GM23338 (cell line): ENCODE data around the gene TFAM. TPM values are rescaled to one million over a fixed set of nuclear protein-coding genes. Genes with fewer than 3 reads are reported as not detected.

Experiments used
- ATAC-seq: fragments of 200-7000 bp; cut with Tn5 transposase; 3 replicates; pipeline ENCODE4 v1.9.1; 2020
- DNase-seq: peaks from one replicate; pipeline ENCODE4 v3.0.0-alpha.2; 2015; ENCODE audit warnings: low spot score
- H2AFZ ChIP-seq: fragments of 200-600 bp; sonication (generic); 2 replicates; pipeline ENCODE4 v1.8.0; 2016; ENCODE audit warnings: antibody characterized with exemption, mild to moderate bottlenecking, moderate library complexity
- H3F3A ChIP-seq: fragments of 200-600 bp; sonication (generic); replicated peaks from 2 replicates; pipeline ENCODE4 v1.8.0; 2017; ENCODE audit warnings: antibody characterized with exemption, mixed run types, low read depth
- H3K27ac ChIP-seq: fragments of 200-600 bp; sonication (generic); 2 replicates; pipeline ENCODE4 v1.6.1; 2016; ENCODE audit warnings: low read depth
- H3K27me3 ChIP-seq: fragments of 200-600 bp; sonication (generic); 2 replicates; pipeline ENCODE4 v1.8.0; 2016; ENCODE audit warnings: mild to moderate bottlenecking, mixed run types, moderate library complexity; ENCODE audit not compliant: insufficient read depth
- H3K36me3 ChIP-seq: fragments of 200-600 bp; sonication (generic); 2 replicates; pipeline ENCODE4 v1.8.0; 2016; ENCODE audit warnings: mild to moderate bottlenecking; ENCODE audit not compliant: insufficient read depth
- H3K4me1 ChIP-seq: fragments of 200-600 bp; sonication (generic); 2 replicates; pipeline ENCODE4 v1.8.0; 2016; ENCODE audit warnings: mild to moderate bottlenecking, moderate library complexity; ENCODE audit not compliant: insufficient read depth
- H3K4me2 ChIP-seq: fragments of 200-600 bp; sonication (generic); 2 replicates; pipeline ENCODE4 v1.7.1; 2017; ENCODE audit warnings: mixed run types
- H3K4me3 ChIP-seq: fragments of 200-600 bp; sonication (generic); 2 replicates; pipeline ENCODE4 v1.6.1; 2016; ENCODE audit warnings: mixed run types
- H3K79me2 ChIP-seq: fragments of 200-600 bp; sonication (generic); replicated peaks from 2 replicates; pipeline ENCODE4 v1.8.0; 2017; ENCODE audit warnings: mild to moderate bottlenecking; ENCODE audit not compliant: insufficient read depth
- H3K9me2 ChIP-seq: fragments of 200-600 bp; sonication (generic); 2 replicates; pipeline ENCODE4 v1.8.0; 2017; ENCODE audit not compliant: insufficient read depth
- H4K20me1 ChIP-seq: fragments of 200-600 bp; sonication (generic); replicated peaks from 2 replicates; pipeline ENCODE4 v1.8.0; 2017; ENCODE audit warnings: mild to moderate bottlenecking; ENCODE audit not compliant: insufficient read depth
- H3K27ac Mint-ChIP-seq: 2 replicates; pipeline ENCODE4 v1.8.0; 2020; ENCODE audit warnings: inconsistent platforms, mild to moderate bottlenecking, moderate library complexity, mixed read lengths
- H3K27me3 Mint-ChIP-seq: 3 replicates; pipeline ENCODE4 v1.8.0; 2022; ENCODE audit warnings: low read depth, mild to moderate bottlenecking, moderate library complexity, mixed read lengths, inconsistent platforms; ENCODE audit not compliant: insufficient read depth, poor library complexity
- H3K36me3 Mint-ChIP-seq: 3 replicates; pipeline ENCODE4 v1.8.0; 2021; ENCODE audit warnings: low read depth, mild to moderate bottlenecking, inconsistent platforms, moderate library complexity, mixed read lengths
- H3K4me1 Mint-ChIP-seq: 3 replicates; pipeline ENCODE4 v1.8.0; 2020; ENCODE audit warnings: mild to moderate bottlenecking, inconsistent platforms, mixed read lengths
- H3K4me3 Mint-ChIP-seq: 3 replicates; pipeline ENCODE4 v1.8.0; 2021; ENCODE audit warnings: moderate library complexity, mild to moderate bottlenecking, inconsistent platforms, mixed read lengths
- H3K9me3 Mint-ChIP-seq: 3 replicates; pipeline ENCODE4 v1.8.0; 2020; ENCODE audit warnings: moderate library complexity, mild to moderate bottlenecking, inconsistent platforms, mixed read lengths
- CREB1 ChIP-seq: fragments of 250-450 bp; sonication (Bioruptor Pico); IDR thresholded peaks from 2 replicates; pipeline ENCODE4 v1.5.0; 2020; ENCODE audit warnings: low read depth, mild to moderate bottlenecking, moderate library complexity
- EZH2phosphoT487 ChIP-seq: fragments of 200-600 bp; sonication (generic); IDR thresholded peaks from one replicate; pipeline ENCODE4 v1.8.1; 2018; ENCODE audit warnings: antibody characterized with exemption; ENCODE audit not compliant: unreplicated experiment
- polyA plus RNA-seq: library from polyadenylated mRNA; unstranded; fragments of >200 nt; fragmentation: Nextera tagmentation; extraction: Ambion mirVana; gene quantifications from 2 replicates; pipeline ENCODE4 v1.2.1, GENCODE V29; 2016
- total RNA-seq: library from RNA; depleted of rRNA; stranded (reverse); fragments of >200 nt; shearing (Covaris generic); gene quantifications from 2 replicates; pipeline ENCODE4 v1.2.3, GENCODE V29; 2014
- TF ChIP-seq, protein P1 (sequence below): fragments of 250-450 bp; sonication (Bioruptor Pico); IDR thresholded peaks from 2 replicates; pipeline ENCODE4 v1.5.0; 2020; ENCODE audit warnings: mild to moderate bottlenecking, moderate library complexity
- TF ChIP-seq, protein P2 (sequence below), 2 experiments: fragments of 200-600 bp in 1 of 2; sonication (generic) in 1 of 2; conservative IDR thresholded peaks; 2 replicates each; pipeline versions ENCODE4 v1.5.1 to v1.6.1; 2016 to 2017; ENCODE audit warnings: antibody characterized with exemption in 2 of 2, low read depth in 2 of 2, mild to moderate bottlenecking in 2 of 2, moderate library complexity in 1 of 2

Gene TFAM
- total and polyA plus RNA-seq, 2 experiments from 2014 or later = 54.2 to 156 TPM

DNA sequence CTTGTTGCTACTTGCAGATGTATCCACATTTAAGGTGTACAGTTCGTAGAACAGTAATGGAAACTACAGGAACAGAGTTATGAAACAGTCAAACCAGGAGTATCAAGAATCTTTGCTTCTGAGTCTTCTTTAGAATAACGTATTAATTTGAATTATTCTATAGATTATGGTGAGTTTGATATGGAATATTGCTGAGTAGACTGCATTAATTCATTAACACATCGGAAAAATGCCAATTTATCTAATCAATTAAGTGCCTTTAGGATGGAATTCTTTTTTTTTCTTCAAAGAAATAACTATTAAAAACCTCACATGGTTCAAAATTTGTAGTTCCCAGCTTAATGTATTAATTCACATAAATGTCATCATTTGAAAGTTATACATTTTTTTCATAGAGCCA lies 3.8 kb downstream of the TFAM start (continued):
- TF ChIP-seq, protein P1, sequence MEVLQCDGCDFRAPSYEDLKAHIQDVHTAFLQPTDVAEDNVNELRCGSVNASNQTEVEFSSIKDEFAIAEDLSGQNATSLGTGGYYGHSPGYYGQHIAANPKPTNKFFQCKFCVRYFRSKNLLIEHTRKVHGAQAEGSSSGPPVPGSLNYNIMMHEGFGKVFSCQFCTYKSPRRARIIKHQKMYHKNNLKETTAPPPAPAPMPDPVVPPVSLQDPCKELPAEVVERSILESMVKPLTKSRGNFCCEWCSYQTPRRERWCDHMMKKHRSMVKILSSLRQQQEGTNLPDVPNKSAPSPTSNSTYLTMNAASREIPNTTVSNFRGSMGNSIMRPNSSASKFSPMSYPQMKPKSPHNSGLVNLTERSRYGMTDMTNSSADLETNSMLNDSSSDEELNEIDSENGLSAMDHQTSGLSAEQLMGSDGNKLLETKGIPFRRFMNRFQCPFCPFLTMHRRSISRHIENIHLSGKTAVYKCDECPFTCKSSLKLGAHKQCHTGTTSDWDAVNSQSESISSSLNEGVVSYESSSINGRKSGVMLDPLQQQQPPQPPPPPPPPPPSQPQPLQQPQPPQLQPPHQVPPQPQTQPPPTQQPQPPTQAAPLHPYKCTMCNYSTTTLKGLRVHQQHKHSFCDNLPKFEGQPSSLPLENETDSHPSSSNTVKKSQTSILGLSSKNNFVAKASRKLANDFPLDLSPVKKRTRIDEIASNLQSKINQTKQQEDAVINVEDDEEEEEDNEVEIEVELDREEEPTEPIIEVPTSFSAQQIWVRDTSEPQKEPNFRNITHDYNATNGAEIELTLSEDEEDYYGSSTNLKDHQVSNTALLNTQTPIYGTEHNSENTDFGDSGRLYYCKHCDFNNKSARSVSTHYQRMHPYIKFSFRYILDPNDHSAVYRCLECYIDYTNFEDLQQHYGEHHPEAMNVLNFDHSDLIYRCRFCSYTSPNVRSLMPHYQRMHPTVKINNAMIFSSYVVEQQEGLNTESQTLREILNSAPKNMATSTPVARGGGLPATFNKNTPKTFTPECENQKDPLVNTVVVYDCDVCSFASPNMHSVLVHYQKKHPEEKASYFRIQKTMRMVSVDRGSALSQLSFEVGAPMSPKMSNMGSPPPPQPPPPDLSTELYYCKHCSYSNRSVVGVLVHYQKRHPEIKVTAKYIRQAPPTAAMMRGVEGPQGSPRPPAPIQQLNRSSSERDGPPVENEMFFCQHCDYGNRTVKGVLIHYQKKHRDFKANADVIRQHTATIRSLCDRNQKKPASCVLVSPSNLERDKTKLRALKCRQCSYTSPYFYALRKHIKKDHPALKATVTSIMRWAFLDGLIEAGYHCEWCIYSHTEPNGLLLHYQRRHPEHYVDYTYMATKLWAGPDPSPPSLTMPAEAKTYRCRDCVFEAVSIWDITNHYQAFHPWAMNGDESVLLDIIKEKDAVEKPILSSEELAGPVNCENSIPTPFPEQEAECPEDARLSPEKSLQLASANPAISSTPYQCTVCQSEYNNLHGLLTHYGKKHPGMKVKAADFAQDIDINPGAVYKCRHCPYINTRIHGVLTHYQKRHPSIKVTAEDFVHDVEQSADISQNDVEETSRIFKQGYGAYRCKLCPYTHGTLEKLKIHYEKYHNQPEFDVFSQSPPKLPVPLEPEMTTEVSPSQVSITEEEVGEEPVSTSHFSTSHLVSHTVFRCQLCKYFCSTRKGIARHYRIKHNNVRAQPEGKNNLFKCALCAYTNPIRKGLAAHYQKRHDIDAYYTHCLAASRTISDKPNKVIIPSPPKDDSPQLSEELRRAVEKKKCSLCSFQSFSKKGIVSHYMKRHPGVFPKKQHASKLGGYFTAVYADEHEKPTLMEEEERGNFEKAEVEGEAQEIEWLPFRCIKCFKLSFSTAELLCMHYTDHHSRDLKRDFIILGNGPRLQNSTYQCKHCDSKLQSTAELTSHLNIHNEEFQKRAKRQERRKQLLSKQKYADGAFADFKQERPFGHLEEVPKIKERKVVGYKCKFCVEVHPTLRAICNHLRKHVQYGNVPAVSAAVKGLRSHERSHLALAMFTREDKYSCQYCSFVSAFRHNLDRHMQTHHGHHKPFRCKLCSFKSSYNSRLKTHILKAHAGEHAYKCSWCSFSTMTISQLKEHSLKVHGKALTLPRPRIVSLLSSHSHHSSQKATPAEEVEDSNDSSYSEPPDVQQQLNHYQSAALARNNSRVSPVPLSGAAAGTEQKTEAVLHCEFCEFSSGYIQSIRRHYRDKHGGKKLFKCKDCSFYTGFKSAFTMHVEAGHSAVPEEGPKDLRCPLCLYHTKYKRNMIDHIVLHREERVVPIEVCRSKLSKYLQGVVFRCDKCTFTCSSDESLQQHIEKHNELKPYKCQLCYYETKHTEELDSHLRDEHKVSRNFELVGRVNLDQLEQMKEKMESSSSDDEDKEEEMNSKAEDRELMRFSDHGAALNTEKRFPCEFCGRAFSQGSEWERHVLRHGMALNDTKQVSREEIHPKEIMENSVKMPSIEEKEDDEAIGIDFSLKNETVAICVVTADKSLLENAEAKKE (CRISPR knock-in tag) = no peak
- TF ChIP-seq, protein P2, sequence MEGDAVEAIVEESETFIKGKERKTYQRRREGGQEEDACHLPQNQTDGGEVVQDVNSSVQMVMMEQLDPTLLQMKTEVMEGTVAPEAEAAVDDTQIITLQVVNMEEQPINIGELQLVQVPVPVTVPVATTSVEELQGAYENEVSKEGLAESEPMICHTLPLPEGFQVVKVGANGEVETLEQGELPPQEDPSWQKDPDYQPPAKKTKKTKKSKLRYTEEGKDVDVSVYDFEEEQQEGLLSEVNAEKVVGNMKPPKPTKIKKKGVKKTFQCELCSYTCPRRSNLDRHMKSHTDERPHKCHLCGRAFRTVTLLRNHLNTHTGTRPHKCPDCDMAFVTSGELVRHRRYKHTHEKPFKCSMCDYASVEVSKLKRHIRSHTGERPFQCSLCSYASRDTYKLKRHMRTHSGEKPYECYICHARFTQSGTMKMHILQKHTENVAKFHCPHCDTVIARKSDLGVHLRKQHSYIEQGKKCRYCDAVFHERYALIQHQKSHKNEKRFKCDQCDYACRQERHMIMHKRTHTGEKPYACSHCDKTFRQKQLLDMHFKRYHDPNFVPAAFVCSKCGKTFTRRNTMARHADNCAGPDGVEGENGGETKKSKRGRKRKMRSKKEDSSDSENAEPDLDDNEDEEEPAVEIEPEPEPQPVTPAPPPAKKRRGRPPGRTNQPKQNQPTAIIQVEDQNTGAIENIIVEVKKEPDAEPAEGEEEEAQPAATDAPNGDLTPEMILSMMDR (conservative IDR thresholded peaks at IDR 0.05; ENCODE audit: low read depth in 2 of 2) = no peak

DNA sequence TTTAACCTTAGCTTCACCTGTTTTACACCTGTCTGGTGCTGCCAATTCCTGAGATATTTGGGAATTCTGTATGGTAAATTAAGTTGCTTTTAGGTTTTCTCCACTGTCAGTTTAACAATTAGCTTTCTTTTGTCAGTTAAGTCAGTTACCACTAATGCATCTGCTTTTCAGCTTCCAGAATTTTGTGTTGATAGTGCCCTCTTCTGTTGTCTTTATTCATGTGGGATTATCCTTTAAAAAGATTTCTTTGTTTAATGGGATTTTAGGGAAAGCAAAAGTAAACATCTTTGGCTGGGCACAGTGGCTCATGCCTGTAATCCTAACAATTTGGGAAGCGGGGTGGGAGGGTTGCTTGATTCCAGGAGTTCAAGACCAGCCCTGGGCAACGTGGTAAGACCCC lies 8.1 kb downstream of the TFAM start:
- H3K27me3 Mint-ChIP-seq = peaks cover 3% of the 10 kb centered on the region
- peaks cover 15% of the 10 kb centered on the region for H4K20me1 ChIP-seq
- no peaks in the 10 kb centered on the region for H3K4me1 Mint-ChIP-seq
- H3K4me2 ChIP-seq = no peak overlapping the region
- no peaks in the 10 kb centered on the region for H3K27me3 ChIP-seq
- no peak overlapping the region for H2AFZ ChIP-seq
- H3K36me3 ChIP-seq = peaks cover 59% of the 10 kb centered on the region
- TF ChIP-seq EZH2phosphoT487 (no peak), CREB1 (CRISPR knock-in tag) (no peak)
- H3K4me1 ChIP-seq = no peaks in the 10 kb centered on the region
- H3K27ac ChIP-seq = no peak overlapping the region
- ATAC-seq (no peak), DNase-seq (no peak)
- H3K4me3 Mint-ChIP-seq = no peak overlapping the region
- H3K36me3 Mint-ChIP-seq = peaks cover 83% of the 10 kb centered on the region
- no peak overlapping the region for H3K4me3 ChIP-seq
- H3K9me3 Mint-ChIP-seq = no peaks in the 10 kb centered on the region
- peaks cover 30% of the 10 kb centered on the region for H3K79me2 ChIP-seq
- H3K27ac Mint-ChIP-seq = no peak overlapping the region
- H3F3A ChIP-seq = no peaks in the 10 kb centered on the region
- no peaks in the 10 kb centered on the region for H3K9me2 ChIP-seq
